WERI-Rb-1 (cell line): ENCODE data around the gene APBA2.

Experiments used
- DNase-seq: peaks from one replicate; pipeline ENCODE4 v3.0.0-alpha.2; 2020
- H3K27ac ChIP-seq: fragments of 250-450 bp; sonication (Bioruptor Pico); 2 replicates; pipeline ENCODE4 v1.5.1; 2020; ENCODE audit warnings: mild to moderate bottlenecking, moderate library complexity
- H3K27me3 ChIP-seq: fragments of 250-450 bp; sonication (Bioruptor Pico); 2 replicates; pipeline ENCODE4 v1.5.1; 2021; ENCODE audit warnings: mild to moderate bottlenecking, low read depth, moderate library complexity; ENCODE audit not compliant: insufficient read depth, severe bottlenecking
- H3K36me3 ChIP-seq: fragments of 250-450 bp; sonication (Bioruptor Pico); 2 replicates; pipeline ENCODE4 v1.5.1; 2020; ENCODE audit warnings: mild to moderate bottlenecking, moderate library complexity
- H3K4me3 ChIP-seq: 2 replicates; pipeline ENCODE4 v1.5.1; 2011; ENCODE audit warnings: low read depth, mild to moderate bottlenecking, control low read depth, low read length
- H3K9me3 ChIP-seq: fragments of 250-450 bp; sonication (Bioruptor Pico); 2 replicates; pipeline ENCODE4 v1.5.1; 2021; ENCODE audit warnings: mild to moderate bottlenecking, moderate library complexity; ENCODE audit not compliant: severe bottlenecking
- CTCF ChIP-seq: IDR thresholded peaks from 2 replicates; pipeline ENCODE4 v1.5.1; 2011; ENCODE audit warnings: low read depth, mild to moderate bottlenecking, control low read depth, inconsistent platforms, low read length

Gene APBA2

GRCh38 chr15:29071882-29072273 is 186.1 kb downstream of the APBA2 start:
- Histone ChIP-seq H3K36me3 (no peaks in the 10 kb centered on the region), H3K27ac (no peak overlapping the region), H3K9me3 (no peaks in the 10 kb centered on the region), H3K27me3 (no peaks in the 10 kb centered on the region), H3K4me3 (no peak overlapping the region)
- no peak for TF ChIP-seq CTCF
- no peak for DNase-seq

- no peak for TF ChIP-seq CTCF
- Histone ChIP-seq H3K9me3 (no peaks in the 10 kb centered on the region), H3K36me3 (no peaks in the 10 kb centered on the region), H3K27me3 (no peaks in the 10 kb centered on the region), H3K4me3 (no peak overlapping the region), H3K27ac (no peak overlapping the region)
- no peak for DNase-seq
Observed at GRCh38 chr15:29072444-29072843, 186.7 kb downstream of the APBA2 start.

GRCh38 chr15:29074045-29074444 is 188.3 kb downstream of the APBA2 start:
- Histone ChIP-seq H3K27ac (no peak overlapping the region), H3K9me3 (no peaks in the 10 kb centered on the region), H3K4me3 (no peak overlapping the region), H3K36me3 (no peaks in the 10 kb centered on the region), H3K27me3 (no peaks in the 10 kb centered on the region)
- DNase-seq, result no peak
- no peak for TF ChIP-seq CTCF

- no peak overlapping the region for H3K27ac ChIP-seq
- TF ChIP-seq CTCF, result no peak
- H3K36me3 ChIP-seq, result no peaks in the 10 kb centered on the region
- no peaks in the 10 kb centered on the region for H3K27me3 ChIP-seq
- H3K9me3 ChIP-seq, result no peaks in the 10 kb centered on the region
- DNase-seq, result no peak
- H3K4me3 ChIP-seq, result no peak overlapping the region
Observed at GRCh38 chr15:29078541-29078940, 192.8 kb downstream of the APBA2 start.

- H3K4me3 ChIP-seq, result no peak overlapping the region
- H3K27me3 ChIP-seq, result no peaks in the 10 kb centered on the region
- no peaks in the 10 kb centered on the region for H3K9me3 ChIP-seq
- no peak overlapping the region for H3K27ac ChIP-seq
- no peak for TF ChIP-seq CTCF
- no peaks in the 10 kb centered on the region for H3K36me3 ChIP-seq
- DNase-seq, result no peak
Observed at GRCh38 chr15:29079479-29079878, 193.7 kb downstream of the APBA2 start.

GRCh38 chr15:29081781-29082180 is 196.0 kb downstream of the APBA2 start:
- no peaks in the 10 kb centered on the region for H3K9me3 ChIP-seq
- H3K27ac ChIP-seq, result no peak overlapping the region
- TF ChIP-seq CTCF, result no peak
- no peak overlapping the region for H3K4me3 ChIP-seq
- H3K36me3 ChIP-seq, result no peaks in the 10 kb centered on the region
- no peak for DNase-seq
- H3K27me3 ChIP-seq, result no peaks in the 10 kb centered on the region
